Prostate gland (tissue), 2 donors: Measurements from ENCODE around the gene JMJD8. TPM values are rescaled to one million over a fixed set of nuclear protein-coding genes. Genes with fewer than 3 reads are reported as not detected.
A peak's percentile ranks its signal among the peaks of the same experiment; 100 is the strongest.

Source experiments
- DNase-seq: peaks from one replicate; pipeline ENCODE4 v3.0.0-alpha.2; 2019; ENCODE audit warnings: low spot score
- H3K27ac ChIP-seq, 2 donors: fragments of 200-600 bp; sonication (generic); 2 replicates each; pipeline ENCODE4 v1.5.1; 2017 to 2019
- H3K27me3 ChIP-seq: fragments of 200-600 bp; sonication (generic); replicated peaks from 2 replicates; pipeline ENCODE4 v1.5.1; 2019; ENCODE audit not compliant: insufficient read depth
- H3K36me3 ChIP-seq, 2 donors: fragments of 200-600 bp; sonication (generic); 1 replicate in 1 of 2; 2 replicates in 1 of 2; pipeline versions ENCODE4 v1.5.1 to v1.8.1; 2017 to 2019
- H3K4me1 ChIP-seq: fragments of 200-600 bp; sonication (generic); replicated peaks from 2 replicates; pipeline ENCODE4 v1.5.1; 2019
- H3K4me3 ChIP-seq, 2 donors: fragments of 200-600 bp; sonication (generic); 2 replicates each; pipeline ENCODE4 v1.5.1; 2017 to 2019
- H3K9me3 ChIP-seq: fragments of 200-600 bp; sonication (generic); 2 replicates; pipeline ENCODE4 v1.5.1; 2017
- CTCF ChIP-seq, 4 experiments: fragments of 200-600 bp in 2 of 4; fragments of 450-650 bp in 2 of 4; sonication (generic) in 2 of 4; IDR thresholded peaks; 1 replicate in 3 of 4; 2 replicates in 1 of 4; pipeline ENCODE4 v1.5.1; 2016 to 2019; ENCODE audit warnings: antibody characterized with exemption in 4 of 4, mild to moderate bottlenecking in 2 of 4, moderate library complexity in 2 of 4
- POLR2A ChIP-seq: fragments of 450-650 bp; IDR thresholded peaks from one replicate; pipeline ENCODE4 v1.6.1; 2016; ENCODE audit warnings: antibody characterized with exemption, mild to moderate bottlenecking
- POLR2AphosphoS5 ChIP-seq: sonication (generic); formaldehyde crosslinking; IDR thresholded peaks from one replicate; pipeline ENCODE4 v1.6.1; 2017; ENCODE audit warnings: antibody characterized with exemption
- WGBS: methylation state at CpG from one replicate; pipeline ENCODE4 v1.1.5; 2018; 5-methylcytosine and 5-hydroxymethylcytosine counted together
- intact Hi-C: fragments of 100-400 bp; cut with DNase I; formaldehyde crosslinking; loops from one replicate; pipeline ENCODE4 v1.14.2; 2022
- total RNA-seq, 2 donors: library from RNA; depleted of rRNA; stranded (reverse); fragments of >200 nt; gene quantifications; one replicate each; pipeline ENCODE4 v1.1.0, GENCODE V29; 2016

JMJD8 gene
- total RNA-seq, 2 donors from 2014 or later = 121 to 132 TPM

- H3K27me3 ChIP-seq = no peaks in the 10 kb centered on the region
- no peaks in the 10 kb centered on the region for H3K36me3 ChIP-seq
- no peak for DNase-seq
- intact Hi-C loops = no loop called here
- WGBS = 88% methylated on average over 13 of the region's 13 CpGs
- peaks cover 12% of the 10 kb centered on the region for H3K4me1 ChIP-seq
- peak overlapping the region; percentile 78 to 80 for H3K27ac ChIP-seq
- peak overlapping the region; percentile 78 to 83 for H3K4me3 ChIP-seq
- H3K9me3 ChIP-seq = no peaks in the 10 kb centered on the region
- TF ChIP-seq POLR2A = no peak
- no peak for TF ChIP-seq CTCF (IDR thresholded peaks at IDR 0.05)
- TF ChIP-seq POLR2AphosphoS5 = no peak
Measured at GRCh38 chr16:643050-643368, 41.1 kb downstream of the JMJD8 start.

GRCh38 chr16:642189-643049 is 41.7 kb downstream of the JMJD8 start:
- no peaks in the 10 kb centered on the region for H3K9me3 ChIP-seq
- H3K4me1 ChIP-seq = peaks cover 7% of the 10 kb centered on the region
- no peaks in the 10 kb centered on the region for H3K27me3 ChIP-seq
- TF ChIP-seq POLR2A (no peak), POLR2AphosphoS5 (no peak), CTCF (IDR thresholded peaks at IDR 0.05) (no peak)
- H3K36me3 ChIP-seq = no peaks in the 10 kb centered on the region
- intact Hi-C loops = no loop called here
- H3K4me3 ChIP-seq = peak overlapping the region; percentile 78 to 83
- H3K27ac ChIP-seq = peak overlapping the region; percentile 78 to 80
- peak; percentile 44 for DNase-seq
- WGBS = 8% methylated on average over 63 of the region's 72 CpGs

- peak within 1 kb of the TSS; percentile 78 to 80 for H3K27ac ChIP-seq
- 1% methylated on average over 30 of the region's 81 CpGs for WGBS
- peak; percentile 73 for DNase-seq
- intact Hi-C loops = no loop called here
- H3K9me3 ChIP-seq = no peaks in the 10 kb centered on the region
- TF ChIP-seq POLR2A (peak; percentile 43), CTCF (IDR thresholded peaks at IDR 0.05) (no peak), POLR2AphosphoS5 (peak; percentile 38)
- H3K4me3 ChIP-seq = peak within 1 kb of the TSS; percentile 78 to 83
- peaks cover 6% of the 10 kb centered on the region for H3K4me1 ChIP-seq
- H3K27me3 ChIP-seq = no peaks in the 10 kb centered on the region
- no peaks in the 10 kb centered on the region for H3K36me3 ChIP-seq
Measured at GRCh38 chr16:641326-642188, 42.6 kb downstream of the JMJD8 start, which contains the start of gene MCRIP2. Gene MCRIP2, plus strand, starts transcription at chr16:641828. Its CDS starts 164 bp downstream, at chr16:641992.

GRCh38 chr16:640614-641013 is 43.5 kb downstream of the JMJD8 start:
- H3K4me1 ChIP-seq = peaks cover 6% of the 10 kb centered on the region
- no peaks in the 10 kb centered on the region for H3K36me3 ChIP-seq
- no peaks in the 10 kb centered on the region for H3K27me3 ChIP-seq
- WGBS = 85% methylated on average over 3 of the region's 5 CpGs
- H3K27ac ChIP-seq = no peak overlapping the region
- H3K9me3 ChIP-seq = no peaks in the 10 kb centered on the region
- H3K4me3 ChIP-seq = no peak overlapping the region
- intact Hi-C loops = no loop called here
- DNase-seq = no peak
- TF ChIP-seq POLR2AphosphoS5 (no peak), CTCF (IDR thresholded peaks at IDR 0.05) (no peak), POLR2A (no peak)
